GM12873 (cell line): ENCODE measurements around the gene EMILIN1.

Source experiments
- TF ChIP-seq, protein P1 (sequence below): IDR thresholded peaks from 2 replicates; pipeline ENCODE4 v1.5.1; 2012; ENCODE audit warnings: low read depth, mild to moderate bottlenecking, moderate library complexity, low read length, control low read depth; ENCODE audit not compliant: insufficient read depth; ENCODE audit errors: missing control alignments

EMILIN1 gene

DNA sequence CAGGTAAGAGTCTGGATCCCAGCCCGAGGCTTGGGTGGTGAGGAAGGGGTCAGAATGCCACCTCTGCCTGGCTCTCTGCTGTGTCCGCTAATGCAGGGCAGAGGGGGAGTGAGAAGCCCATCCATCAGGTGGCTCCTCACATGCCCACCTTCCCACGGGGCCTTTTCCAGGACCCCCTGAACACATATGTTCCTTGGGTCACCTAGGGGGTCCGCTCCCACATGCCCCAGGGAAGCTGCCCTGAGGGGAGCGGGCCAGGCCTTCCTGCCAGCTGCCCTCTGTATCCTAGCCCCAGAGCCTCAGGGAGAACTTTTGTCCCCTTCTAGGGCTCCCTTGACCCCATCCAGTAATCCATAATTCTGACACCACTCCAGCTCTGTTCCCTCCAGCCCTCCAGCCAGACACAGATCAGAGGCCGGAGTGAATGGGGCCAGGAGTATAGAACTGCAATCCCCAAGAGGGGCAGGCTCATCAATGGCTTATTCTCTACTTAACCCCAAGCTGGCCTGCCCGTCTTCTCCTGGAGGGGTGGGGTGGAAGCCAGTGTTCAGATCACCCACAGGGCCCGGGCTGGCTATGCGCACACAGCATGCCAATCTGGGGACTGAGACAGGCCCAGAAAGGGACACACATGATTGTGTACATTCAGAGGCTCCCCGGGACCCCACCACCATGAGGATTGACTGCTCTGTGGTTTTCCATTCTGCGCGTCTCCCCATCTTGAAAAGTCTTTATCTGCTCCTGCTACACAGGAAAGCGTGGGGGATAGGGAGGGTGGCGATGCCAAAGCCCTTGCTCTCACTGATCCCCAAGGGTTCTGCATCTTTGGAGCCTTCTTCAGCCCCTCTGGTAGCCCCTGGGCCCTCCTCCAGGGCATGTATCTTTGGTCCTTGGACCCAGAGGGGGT is 1.1 kb downstream of the EMILIN1 start:
- TF ChIP-seq, protein P1, sequence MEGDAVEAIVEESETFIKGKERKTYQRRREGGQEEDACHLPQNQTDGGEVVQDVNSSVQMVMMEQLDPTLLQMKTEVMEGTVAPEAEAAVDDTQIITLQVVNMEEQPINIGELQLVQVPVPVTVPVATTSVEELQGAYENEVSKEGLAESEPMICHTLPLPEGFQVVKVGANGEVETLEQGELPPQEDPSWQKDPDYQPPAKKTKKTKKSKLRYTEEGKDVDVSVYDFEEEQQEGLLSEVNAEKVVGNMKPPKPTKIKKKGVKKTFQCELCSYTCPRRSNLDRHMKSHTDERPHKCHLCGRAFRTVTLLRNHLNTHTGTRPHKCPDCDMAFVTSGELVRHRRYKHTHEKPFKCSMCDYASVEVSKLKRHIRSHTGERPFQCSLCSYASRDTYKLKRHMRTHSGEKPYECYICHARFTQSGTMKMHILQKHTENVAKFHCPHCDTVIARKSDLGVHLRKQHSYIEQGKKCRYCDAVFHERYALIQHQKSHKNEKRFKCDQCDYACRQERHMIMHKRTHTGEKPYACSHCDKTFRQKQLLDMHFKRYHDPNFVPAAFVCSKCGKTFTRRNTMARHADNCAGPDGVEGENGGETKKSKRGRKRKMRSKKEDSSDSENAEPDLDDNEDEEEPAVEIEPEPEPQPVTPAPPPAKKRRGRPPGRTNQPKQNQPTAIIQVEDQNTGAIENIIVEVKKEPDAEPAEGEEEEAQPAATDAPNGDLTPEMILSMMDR, result no peak

DNA sequence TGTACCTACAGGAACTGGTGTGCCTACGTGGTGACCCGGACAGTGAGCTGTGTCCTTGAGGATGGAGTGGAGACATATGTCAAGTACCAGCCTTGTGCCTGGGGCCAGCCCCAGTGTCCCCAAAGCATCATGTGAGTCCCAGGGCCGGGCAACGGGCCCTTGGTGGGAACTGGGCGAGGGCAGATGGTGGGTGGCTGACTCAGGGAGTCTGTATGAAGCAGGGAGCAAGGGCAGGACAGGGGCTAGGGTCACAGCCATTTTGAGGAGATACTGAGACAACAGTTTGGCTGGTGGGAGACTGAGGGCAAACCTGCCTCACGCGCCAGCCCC is 1.7 kb downstream of the EMILIN1 start:
- TF ChIP-seq, protein P1, result no peak

DNA sequence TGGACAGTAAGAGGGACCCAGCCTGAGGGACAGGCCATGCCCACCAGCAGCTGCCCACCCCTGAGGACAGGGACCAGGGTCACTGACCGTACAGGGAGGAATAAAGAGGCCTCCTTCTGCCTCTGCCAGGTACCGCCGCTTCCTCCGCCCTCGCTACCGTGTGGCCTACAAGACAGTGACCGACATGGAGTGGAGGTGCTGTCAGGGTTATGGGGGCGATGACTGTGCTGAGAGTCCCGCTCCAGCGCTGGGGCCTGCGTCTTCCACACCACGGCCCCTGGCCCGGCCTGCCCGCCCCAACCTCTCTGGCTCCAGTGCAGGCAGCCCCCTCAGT is 2.2 kb downstream of the EMILIN1 start:
- TF ChIP-seq, protein P1, result no peak

DNA sequence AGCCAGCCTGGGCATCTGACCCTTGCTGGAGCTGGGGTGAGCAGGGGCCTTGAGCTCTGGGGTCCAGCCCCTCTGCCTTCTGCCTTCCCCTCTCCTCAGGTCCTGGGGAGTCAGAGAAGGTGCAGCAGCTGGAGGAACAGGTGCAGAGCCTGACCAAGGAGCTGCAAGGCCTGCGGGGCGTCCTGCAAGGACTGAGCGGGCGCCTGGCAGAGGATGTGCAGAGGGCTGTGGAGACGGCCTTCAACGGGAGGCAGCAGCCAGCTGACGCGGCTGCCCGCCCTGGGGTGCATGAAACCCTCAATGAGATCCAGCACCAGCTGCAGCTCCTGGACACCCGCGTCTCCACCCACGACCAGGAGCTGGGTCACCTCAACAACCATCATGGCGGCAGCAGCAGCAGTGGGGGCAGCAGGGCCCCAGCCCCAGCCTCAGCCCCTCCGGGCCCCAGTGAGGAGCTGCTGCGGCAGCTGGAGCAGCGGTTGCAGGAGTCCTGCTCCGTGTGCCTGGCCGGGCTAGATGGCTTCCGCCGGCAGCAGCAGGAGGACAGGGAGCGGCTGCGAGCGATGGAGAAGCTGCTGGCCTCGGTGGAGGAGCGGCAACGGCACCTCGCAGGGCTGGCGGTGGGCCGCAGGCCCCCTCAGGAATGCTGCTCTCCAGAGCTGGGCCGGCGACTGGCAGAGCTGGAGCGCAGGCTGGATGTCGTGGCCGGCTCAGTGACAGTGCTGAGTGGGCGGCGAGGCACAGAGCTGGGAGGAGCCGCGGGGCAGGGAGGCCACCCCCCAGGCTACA is 3.8 kb downstream of the EMILIN1 start:
- TF ChIP-seq, protein P1, result no peak

DNA sequence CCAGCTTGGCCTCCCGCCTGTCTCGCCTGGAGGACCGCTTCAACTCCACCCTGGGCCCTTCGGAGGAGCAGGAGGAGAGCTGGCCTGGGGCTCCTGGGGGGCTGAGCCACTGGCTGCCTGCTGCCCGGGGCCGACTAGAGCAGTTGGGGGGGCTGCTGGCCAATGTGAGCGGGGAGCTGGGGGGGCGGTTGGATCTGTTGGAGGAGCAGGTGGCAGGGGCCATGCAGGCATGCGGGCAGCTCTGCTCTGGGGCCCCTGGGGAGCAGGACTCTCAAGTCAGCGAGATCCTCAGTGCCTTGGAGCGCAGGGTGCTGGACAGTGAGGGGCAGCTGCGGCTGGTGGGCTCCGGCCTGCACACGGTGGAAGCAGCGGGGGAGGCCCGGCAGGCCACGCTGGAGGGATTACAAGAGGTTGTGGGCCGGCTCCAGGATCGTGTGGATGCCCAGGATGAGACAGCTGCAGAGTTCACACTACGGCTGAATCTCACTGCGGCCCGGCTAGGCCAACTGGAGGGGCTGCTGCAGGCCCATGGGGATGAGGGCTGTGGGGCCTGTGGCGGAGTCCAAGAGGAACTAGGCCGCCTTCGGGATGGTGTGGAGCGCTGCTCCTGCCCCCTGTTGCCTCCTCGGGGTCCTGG is 4.5 kb downstream of the EMILIN1 start:
- TF ChIP-seq, protein P1, result no peak

DNA sequence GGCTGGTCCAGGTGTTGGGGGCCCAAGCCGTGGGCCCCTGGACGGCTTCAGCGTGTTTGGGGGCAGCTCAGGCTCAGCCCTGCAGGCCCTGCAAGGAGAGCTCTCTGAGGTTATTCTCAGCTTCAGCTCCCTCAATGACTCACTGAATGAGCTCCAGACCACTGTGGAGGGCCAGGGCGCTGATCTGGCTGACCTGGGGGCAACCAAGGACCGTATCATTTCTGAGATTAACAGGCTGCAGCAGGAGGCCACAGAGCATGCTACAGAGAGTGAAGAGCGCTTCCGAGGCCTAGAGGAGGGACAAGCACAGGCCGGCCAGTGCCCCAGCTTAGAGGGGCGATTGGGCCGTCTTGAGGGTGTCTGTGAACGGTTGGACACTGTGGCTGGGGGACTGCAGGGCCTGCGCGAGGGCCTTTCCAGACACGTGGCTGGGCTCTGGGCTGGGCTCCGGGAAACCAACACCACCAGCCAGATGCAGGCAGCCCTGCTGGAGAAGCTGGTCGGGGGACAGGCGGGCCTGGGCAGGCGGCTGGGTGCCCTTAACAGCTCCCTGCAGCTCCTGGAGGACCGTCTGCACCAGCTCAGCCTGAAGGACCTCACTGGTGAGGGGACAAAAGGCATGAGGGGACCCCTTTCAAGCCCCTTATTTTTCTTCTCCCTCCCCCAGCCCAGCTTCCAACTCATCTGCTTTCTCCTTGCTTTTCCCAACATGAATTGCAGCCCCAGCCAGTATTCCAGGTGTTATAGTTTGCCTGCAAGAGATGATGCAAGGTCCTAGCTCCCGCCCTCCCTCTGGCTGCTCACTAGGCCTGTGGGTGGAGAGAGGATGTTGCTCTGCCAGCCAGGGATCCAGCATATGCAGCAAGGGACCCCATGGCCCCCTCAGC is 5.2 kb downstream of the EMILIN1 start:
- TF ChIP-seq, protein P1, result no peak
